ENCODE results near the gene ASIC1.

ASIC1 gene

GRCh38 chr12:50085615-50086072 is 28.2 kb downstream of the ASIC1 start:
- DNase-seq, result no peak

DNA sequence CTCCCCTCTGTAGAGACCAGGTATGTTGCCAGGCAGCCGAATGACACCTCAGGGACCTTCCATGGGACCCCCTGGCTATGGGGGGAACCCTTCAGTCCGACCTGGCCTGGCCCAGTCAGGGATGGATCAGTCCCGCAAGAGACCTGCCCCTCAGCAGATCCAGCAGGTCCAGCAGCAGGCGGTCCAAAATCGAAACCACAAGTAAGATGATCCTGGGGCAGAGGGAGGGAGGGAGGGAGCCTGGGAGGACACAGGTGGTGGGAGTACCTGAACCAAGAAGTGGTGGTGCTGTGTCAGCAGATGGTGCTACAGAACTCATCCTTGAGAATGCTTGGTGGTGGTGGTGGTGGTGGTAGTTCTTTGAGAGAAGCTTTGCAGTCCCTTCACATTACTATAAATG is 28.8 kb downstream of the ASIC1 start:
- no peak for DNase-seq

GRCh38 chr12:50087151-50087550 is 29.8 kb downstream of the ASIC1 start:
- DNase-seq, result no peak

DNA sequence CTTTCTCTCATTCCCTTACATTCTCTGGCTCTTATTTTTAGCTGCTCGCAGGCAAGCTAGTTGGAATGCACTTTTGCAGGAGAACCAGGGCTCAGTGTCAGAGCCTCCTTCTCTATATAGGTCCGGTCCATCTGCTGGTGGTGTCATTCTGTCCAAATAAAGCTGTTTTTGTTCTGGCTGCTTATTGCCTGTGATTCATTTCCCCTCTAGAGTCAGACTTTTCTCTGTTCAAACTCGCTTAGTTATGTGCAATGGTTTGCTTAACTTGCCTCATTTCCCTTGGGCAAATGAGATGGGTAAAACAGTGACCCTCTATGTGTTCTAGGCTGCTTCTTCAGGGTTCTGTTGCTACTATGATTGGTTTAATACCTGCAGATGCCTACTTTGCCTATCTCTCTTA is 30.6 kb downstream of the ASIC1 start:
- DNase-seq, result no peak

DNA sequence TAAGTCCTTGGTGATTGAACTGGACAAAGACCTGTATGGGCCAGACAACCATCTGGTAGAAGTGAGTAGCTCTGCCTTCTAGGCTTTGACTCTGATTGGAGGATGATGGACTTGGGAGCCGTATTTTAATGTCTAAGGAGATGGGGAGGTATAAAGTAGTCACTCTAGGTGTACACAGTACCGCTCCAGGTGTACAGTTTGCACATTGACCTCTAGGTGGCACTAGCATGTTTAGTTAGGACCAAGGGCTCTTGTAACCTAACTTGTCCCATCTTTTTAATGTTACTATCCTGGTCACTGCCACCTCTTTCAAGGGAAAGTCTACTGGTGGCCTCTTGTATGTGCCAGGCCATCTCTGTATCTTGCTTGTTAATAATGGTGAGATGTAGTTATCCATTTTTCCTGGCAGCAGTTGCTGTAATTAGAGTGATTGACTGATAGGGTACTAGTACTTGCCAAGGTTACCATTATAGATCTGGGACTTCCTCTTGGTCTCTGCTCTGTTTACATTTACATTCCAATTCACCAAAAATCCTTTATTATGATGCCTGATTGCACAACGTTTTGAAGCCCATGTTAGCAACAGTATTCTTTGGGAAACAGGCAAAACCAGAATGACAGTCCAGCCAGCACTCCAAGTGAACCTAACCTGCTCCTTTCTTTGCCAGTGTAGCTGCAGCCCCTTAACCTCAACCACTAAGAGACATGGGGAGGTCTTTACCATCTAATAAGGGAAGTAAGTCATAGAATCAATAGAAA is 31.4 kb downstream of the ASIC1 start:
- peak; percentile 64 for DNase-seq

- DNase-seq, result no peak
These were observed 32.3 kb downstream of the ASIC1 start for GRCh38 chr12:50089730-50090129.

DNA sequence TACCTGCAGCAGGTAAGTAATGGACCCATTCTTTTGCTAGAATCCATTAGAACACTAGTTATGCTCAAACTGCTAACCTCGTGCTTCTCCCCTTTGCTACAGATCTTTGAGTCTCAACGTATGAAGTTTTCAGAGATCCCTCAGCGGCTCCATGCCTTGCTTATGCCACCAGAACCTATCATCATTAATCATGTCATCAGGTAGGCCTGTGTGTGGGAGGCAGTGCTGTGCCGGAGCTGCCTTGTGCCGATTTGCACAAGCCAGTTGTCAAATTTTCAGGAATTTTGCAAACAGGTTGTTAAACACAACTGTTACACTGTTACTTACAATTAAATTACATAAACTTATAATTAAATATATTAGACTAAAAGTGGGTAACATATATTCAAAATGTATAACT is 33.0 kb downstream of the ASIC1 start:
- no peak for DNase-seq

GRCh38 chr12:50097952-50098351 is 40.6 kb downstream of the ASIC1 start:
- no peak for DNase-seq

DNA sequence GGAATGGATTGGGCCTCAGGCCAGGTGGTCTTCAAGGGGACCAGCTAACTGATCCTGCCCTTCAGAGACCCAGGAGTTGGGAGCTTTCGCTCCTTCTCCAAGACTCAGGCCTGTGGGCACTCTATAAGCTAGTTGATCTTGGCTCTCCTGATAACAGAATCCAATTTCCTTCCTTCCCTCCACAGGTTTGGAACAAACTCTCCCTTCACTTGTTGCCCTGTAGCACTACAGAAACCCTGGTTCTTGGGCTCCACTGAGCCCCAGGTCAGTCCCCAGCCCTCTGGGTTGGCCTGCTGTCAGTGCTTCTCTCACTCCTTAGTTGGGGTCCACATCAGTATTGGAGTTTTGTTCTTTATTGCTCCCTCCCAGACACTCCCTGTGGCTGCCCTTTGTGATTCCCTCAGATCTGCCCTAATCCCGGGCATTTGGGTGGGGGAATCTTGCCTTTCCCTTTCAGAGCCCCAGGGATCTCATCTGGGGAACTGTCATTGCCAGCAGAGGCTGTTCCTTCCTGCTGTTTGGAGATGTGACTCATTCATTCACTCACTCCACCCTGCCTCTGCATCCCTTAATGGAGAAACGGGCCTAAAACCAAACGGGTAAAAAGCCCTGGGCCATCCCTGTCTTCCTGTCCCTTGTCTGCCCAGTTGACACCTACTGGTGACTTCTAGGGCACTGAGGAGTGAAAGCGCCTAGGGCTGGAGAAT is 42.1 kb downstream of the ASIC1 start:
- no peak for DNase-seq

DNA sequence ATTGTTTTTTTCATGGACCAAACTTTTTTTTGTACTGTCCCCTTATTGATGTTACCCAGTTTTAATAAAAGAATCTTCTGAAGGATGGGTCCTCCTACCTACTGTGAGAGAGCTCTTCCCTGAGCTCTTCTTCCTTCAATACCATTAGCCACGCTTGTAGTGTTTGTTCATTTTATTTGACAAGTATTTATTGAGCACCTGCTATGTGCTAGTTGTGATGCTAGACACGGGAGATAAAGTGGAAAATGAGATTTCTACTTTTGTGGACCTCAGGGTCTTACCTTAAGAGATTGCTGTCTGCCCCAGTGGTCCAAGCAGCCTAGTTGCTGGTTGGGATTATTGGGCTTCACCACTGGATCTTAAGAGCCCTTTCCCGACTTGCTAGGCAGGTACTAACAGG is 43.2 kb downstream of the ASIC1 start:
- DNase-seq, result no peak

DNA sequence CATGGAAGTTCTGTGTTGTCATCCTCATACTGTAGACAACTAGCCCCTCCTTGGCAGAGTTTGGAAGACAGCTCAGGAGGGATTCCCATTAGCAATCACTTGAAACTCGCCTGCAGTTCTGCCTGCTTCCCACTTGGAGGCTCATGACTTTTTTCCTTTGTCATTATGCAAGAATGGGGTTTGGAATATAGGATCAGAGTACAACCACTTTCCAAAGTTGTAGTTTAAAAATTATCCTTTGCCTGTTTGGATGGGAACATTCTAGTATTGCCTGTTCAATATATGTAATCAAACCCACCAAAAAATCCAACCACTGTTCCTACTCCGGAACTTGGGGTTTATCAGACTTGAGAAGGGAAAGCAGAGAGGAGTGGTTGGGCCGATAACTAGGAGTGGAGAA is 44.3 kb downstream of the ASIC1 start:
- no peak for DNase-seq

DNA sequence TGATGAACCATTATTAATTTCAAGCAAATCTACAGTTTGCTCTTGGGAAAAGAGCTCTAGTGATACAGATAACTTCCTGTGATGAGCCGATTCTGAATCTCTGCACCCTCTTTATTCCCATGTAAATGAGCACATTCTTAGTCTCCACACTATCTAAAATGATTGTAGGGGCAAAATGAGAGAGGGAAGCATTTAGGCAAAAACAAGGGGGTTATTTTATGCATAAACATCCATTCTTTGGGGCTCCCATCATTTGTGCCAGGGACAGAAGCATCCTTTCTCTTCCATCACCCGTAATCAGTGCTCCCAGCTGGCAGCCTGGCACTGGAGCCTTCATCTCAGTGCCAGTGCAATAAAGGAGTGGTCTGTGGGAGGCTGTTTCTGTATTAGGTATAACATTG is 44.7 kb downstream of the ASIC1 start:
- DNase-seq, result no peak

DNA sequence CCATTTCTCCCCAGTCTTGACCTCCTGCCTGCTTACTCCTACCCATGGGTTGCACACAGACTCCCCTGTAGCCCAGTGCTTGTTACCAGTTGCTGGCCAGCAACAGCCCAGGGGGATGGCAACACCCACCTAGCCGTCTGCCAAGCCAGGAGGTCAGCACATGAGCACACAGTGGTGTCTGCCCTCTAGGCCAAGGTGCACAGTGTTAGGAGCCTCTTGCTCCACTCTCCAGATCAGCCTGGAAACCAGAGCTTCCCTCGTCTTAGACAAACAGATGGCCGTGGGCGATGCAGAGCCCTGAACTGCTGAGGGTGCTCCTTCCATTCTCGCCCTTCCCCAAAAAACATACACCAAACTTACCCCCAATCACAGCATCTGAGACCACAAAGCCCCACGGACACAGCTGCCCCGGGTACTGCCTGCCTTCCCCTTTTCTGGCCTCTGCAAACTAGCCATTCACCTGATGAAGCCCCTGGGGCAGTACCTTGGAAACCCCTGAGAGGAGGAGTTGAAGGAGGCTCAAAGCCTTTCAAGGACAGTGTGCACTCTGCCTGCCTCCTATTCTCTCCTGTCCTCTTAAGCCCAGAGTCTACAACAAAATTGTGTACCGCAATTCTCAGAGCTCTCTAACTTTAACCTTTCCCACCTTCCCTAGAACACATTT is 45.4 kb downstream of the ASIC1 start:
- no peak for DNase-seq

DNA sequence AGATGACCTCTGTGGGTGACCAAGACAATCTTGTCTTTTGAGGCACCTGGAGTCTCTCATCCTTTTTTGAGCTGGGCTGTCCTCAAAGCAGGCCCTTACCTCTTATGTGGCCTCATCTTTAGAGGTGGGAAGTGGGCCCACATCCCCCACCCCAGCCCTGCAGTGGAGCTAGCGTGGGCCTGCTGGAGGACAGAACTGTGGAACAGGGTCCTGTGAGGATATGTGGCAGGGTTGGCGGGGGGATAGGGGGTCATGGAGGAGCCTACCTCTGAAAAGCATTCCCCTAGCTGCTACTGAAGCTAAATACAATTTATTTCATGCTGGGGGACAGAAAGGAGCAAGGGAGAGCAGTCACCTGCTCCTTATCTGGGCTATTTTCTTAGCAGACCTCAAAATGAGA is 46.0 kb downstream of the ASIC1 start:
- no peak for DNase-seq

DNA sequence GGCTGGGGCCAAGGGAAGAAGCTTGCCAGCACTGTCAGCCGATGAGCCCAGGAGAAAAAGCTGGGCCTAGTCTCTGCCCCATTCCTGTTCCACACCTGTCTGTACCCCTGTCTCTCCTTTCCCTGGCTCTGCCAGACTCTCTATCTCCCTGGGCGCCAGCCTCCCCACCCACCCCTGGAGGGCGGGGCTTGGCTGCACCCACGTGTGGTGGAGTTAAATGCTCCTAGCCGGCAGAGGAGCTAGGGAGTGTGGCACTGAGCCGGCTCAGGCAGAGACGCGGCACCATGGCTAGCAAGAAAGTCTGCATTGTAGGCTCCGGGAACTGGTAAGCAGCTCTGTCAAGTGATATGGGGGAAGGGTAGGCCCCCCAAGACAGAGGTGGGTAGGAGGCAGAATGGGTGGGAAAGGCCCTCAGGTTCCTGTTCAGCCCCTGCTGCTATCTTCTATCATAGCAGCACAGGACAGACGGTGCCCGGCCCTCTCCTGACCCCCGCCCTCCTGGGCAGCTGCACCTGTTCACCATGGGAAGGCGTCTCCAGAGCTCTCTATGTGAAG is 46.4 kb downstream of the ASIC1 start, which contains the start of gene GPD1:
Gene GPD1, plus strand, starts transcription at position 242 of the 555 bp plus-strand sequence. Its CDS starts 43 bp downstream, at position 285.
- peak; percentile 18 for DNase-seq

DNA sequence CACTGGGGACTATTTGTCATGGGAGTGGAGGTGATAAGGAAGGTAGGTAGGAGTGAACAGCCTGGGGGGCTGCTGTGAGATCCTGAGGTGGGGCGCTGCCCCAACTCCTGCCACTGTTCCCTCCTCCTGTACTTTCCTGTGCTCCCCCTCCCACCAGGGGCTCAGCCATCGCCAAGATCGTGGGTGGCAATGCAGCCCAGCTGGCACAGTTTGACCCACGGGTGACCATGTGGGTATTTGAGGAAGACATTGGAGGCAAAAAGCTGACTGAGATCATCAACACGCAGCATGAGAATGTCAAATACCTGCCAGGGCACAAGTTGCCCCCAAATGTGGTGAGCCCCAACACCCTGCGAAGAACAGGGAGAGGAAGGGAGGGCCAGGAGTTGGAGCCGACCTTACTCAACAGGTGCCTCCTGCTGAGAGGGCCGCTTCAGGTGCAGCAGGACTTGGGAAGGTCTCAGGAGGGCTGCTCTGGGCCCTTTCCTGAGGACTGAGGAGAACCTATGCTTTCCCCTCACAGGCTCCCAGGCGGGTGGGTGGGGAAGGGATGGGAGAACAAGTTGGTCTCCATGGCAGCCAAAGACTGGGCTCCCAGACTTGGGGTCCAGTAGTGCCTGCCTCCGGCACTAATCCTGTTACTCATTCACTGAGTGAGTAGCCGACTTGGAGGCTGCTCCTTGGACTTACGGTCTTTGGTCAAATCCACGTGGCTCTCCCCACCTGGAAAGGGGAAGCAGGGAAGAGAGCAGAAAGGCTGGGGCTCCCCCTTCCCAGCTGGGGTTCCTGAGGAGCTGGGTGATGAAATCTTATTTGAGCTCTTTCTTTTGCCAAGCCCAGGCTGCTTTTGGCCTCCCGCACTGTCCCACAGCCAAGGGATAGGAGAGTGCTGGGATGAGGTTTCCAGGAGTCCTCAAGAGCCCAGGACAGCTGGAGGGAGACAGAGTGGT is 47.3 kb downstream of the ASIC1 start:
- no peak for DNase-seq

DNA sequence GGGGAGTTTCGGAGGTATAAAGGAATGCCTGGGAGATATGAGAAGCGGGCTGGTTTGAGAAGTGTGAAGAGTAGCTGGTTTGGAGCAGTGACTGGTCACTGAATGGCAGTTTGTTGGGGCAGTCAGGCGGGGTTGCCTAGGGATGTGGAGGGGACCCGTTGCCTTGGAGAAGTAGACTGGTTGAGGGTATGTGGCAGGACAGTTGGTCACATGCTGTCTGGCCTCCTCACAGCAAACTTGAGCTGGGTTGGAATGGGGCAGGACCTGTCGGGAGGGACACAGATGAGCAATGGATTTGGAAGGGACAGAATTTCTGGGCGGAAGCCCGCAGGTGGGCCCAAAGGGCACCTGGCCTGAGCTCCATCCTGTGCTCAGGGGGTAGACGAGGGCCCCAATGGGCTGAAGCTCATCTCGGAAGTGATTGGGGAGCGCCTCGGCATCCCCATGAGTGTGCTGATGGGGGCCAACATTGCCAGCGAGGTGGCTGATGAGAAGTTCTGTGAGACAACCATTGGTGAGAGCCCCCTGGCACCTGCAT is 48.6 kb downstream of the ASIC1 start:
- DNase-seq, result no peak

- no peak for DNase-seq
These were observed 49.5 kb downstream of the ASIC1 start for GRCh38 chr12:50106907-50107306.

GRCh38 chr12:50107416-50108268 is 50.2 kb downstream of the ASIC1 start:
- DNase-seq, result no peak

GRCh38 chr12:50109319-50109718 is 51.9 kb downstream of the ASIC1 start:
- no peak for DNase-seq
